Limb (tissue), 2 donors: ENCODE measurements around the gene IKZF5.

Experiments
- DNase-seq, 2 donors: peaks; one replicate each; pipeline ENCODE4 v3.0.0-alpha.2; 2016; ENCODE audit errors: extremely low spot score in 2 of 2

Gene IKZF5

GRCh38 chr10:122981066-122981464 lies 27.5 kb downstream of the IKZF5 start:
- peak in 1 of 2 donors; percentile 55 for DNase-seq

GRCh38 chr10:122980209-122981065 lies 28.2 kb downstream of the IKZF5 start, which contains the start of gene PSTK:
PSTK (plus strand) TSS chr10:122980401; CDS start chr10:122980480, 79 bp downstream.
- peak; percentile 87 to 97 for DNase-seq

DNA sequence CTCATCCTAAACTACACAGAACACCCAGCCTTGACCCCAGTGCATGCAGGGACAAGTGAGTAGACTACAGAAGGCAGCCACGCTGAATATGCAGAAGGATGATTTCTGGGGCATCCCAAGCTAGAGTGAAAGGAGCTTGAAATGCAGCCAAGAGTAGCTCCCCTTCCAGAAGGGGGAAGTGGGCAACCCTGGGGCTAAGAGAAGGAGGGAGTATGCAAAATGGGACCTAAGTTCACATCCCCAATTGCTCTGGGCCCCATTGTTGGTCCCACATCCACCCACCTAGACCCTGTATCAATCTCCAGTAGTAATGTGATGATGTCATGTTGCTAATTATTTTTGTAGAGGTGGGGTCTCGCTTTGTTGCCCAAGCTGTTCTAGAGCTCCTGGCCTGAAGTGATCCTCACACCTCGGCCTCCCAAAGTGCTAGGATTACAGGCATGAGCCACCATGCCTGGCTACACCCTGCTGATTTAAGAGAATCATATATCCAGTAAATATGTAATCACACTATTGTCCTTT lies 34.0 kb downstream of the IKZF5 start:
- no peak for DNase-seq

- no peak for DNase-seq
Observed at GRCh38 chr10:122974023-122974422, 34.6 kb downstream of the IKZF5 start.

- DNase-seq: no peak
Observed at GRCh38 chr10:122968698-122969097, 39.9 kb downstream of the IKZF5 start.

DNA sequence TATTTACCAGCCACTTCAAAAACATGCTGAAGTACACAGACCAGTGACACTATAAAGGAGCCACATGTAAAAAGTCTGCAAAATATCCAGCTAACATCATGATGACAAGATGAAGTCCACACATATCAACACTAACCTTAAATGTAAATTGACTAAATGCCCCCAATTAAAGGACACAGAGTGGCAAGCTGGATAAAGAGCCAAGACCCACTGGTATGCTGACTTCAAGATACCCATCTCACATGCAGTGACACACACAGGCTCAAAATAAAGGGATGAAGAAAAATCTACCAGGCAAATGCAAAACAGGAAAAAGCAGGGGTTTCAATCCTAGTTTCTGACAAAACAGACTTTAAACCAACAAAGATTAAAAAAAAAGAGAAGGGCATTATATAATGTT lies 41.7 kb downstream of the IKZF5 start:
- DNase-seq: no peak

GRCh38 chr10:122962405-122962804 lies 46.2 kb downstream of the IKZF5 start:
- DNase-seq: no peak

DNA sequence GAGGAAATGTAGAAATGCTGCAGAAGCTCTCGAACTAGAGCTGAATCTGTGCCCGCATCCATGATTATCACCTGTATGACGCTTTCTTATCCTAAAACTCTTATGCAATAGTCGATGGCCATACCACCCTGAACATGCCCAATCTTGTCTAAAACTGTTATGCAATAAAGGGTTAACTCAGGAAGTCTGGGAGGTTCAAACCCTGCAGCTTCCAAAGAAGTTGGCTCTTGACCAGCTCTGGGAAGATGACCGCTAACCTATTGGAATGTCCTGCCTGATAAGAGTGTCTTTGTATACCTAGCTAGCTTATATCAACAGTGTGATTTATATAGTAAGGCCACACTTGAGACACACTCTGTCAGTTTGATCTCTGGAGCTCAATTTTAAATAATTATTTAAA lies 51.1 kb downstream of the IKZF5 start:
- DNase-seq: no peak

DNA sequence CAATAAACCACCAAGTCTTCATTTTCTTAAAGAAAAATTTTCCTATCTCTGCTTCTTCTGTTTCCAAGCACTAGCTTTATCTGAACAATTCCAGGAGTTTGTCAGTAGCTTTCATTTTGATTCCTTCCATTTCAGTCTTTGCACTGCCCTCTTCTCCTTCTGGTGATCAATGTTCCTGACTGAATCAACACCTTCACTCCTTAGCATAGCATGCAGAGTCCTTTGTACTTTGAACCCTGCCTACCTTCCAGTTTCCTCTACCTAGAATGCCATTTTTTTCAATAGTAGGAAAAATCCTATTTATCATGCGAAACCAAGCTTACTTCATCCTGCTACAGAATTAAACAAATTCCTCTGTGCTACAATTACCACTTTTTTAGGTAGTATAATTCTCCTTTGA lies 52.7 kb downstream of the IKZF5 start:
- DNase-seq: no peak

GRCh38 chr10:122954731-122955050 lies 53.9 kb downstream of the IKZF5 start:
- no peak for DNase-seq

- peak; percentile 98 to 99 for DNase-seq
Observed at GRCh38 chr10:122953902-122954730, 54.5 kb downstream of the IKZF5 start, which contains the start of gene C10orf88. C10orf88 (minus strand) TSS chr10:122954227; CDS start chr10:122954178, 49 bp downstream.

DNA sequence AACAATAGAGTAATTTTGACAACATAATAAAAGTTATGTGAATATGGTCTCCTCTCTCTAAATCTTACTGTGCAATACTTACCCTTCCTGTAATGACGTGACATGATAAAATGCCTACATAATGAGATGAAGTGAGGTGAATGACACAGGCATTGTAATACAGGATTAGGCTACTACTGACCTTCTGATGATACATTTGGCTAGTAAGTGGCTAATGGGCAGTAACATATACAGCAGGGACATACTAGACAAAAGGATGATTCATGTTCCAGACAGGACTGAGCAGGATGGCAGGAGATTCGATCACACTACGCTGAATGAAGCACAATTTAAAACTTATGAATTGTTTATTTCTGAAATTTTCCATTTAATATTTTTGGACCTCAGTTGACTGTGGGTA lies 59.3 kb downstream of the IKZF5 start:
- no peak for DNase-seq
